ENCODE data around the gene POLR1H.
A peak's percentile ranks its signal among the peaks of the same experiment; 100 is the strongest.
"Not testable (repeated sequence)": the region's sequence is repeated elsewhere in the genome, so short reads cannot be mapped to it uniquely, and the experiment has no call there.

Gene POLR1H, protein sequence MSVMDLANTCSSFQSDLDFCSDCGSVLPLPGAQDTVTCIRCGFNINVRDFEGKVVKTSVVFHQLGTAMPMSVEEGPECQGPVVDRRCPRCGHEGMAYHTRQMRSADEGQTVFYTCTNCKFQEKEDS

GRCh38 chr6:30061092-30061857 lies at the start of gene POLR1H:
Gene POLR1H, plus strand, starts transcription at chr6:30061265. Its CDS starts 260 bp downstream, at chr6:30061525.
- peak within 1 kb of the TSS; percentile 90 for H3K27ac ChIP-seq
- no peak for TF ChIP-seq CTCF (conservative IDR thresholded peaks at IDR 0.05)

DNA sequence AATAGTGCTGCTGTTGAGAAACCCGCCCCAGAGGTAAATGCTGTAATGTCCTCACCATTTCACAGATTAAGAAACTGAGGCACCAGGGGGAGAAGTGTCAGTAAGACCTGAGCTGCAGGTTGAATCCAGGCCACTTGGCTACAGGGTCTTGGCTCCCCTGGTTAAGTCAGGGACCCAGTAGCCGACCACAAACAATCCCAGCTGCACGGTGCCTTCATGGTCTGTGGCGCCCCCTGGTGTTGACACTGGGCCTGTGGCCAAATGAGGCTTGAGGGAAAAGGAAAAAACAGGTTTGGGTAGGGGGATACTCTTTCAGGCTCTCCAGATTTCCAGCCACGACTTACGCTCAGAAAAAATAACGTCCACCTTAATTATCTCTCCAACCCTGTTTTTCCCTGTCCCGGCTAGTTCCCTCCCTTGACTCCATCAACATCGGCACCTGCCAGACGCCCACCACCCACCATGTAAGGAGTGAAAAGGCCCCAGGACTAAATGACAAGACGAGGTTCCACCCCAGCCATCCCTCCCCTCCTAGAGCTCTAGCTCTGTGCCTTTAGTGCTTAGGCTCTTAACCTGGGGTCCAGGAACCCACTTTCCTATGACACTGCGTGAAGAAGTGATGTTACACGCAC lies 47.7 kb upstream of the POLR1H start:
- no peak overlapping the region for H3K27ac ChIP-seq
- TF ChIP-seq CTCF (conservative IDR thresholded peaks at IDR 0.05), result peak; percentile 82

GRCh38 chr6:30019819-30020218 lies 41.2 kb upstream of the POLR1H start:
- TF ChIP-seq CTCF (conservative IDR thresholded peaks at IDR 0.05), result no peak
- no peak overlapping the region for H3K27ac ChIP-seq

GRCh38 chr6:30020626-30021025 lies 40.4 kb upstream of the POLR1H start:
- no peak overlapping the region for H3K27ac ChIP-seq
- TF ChIP-seq CTCF (conservative IDR thresholded peaks at IDR 0.05), result no peak

GRCh38 chr6:30022189-30022588 lies 38.9 kb upstream of the POLR1H start:
- no peak for TF ChIP-seq CTCF (conservative IDR thresholded peaks at IDR 0.05)
- H3K27ac ChIP-seq, result no peak overlapping the region

DNA sequence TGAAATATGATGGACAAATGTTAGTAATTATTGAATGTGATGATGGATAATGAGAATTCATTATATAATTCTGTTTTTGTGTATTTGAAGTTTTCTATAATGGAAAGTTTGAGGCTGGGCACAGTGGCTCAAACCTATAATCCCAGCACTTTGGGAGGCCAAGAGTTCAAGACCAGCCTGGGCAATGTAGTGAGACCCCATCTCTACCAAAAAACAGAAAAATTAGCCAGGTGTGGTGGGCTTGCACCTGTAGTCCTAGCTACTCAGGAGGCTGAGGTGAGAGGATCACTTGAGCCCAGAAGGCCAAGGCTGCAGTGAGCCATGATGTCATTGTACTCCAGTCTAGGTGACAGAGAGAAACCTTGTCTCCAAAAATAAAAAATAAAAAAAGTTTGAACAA lies 38.4 kb upstream of the POLR1H start:
- not testable (repeated sequence) for H3K27ac ChIP-seq

- no peak overlapping the region for H3K27ac ChIP-seq
- no peak for TF ChIP-seq CTCF (conservative IDR thresholded peaks at IDR 0.05)
Observed at GRCh38 chr6:30025186-30025585, 35.9 kb upstream of the POLR1H start.

- no peak for TF ChIP-seq CTCF (conservative IDR thresholded peaks at IDR 0.05)
- no peak overlapping the region for H3K27ac ChIP-seq
Observed at GRCh38 chr6:30029588-30029987, 31.5 kb upstream of the POLR1H start.

Measured in VCaP (cell line).